ENCODE data around the gene LRRC4C.

DNA sequence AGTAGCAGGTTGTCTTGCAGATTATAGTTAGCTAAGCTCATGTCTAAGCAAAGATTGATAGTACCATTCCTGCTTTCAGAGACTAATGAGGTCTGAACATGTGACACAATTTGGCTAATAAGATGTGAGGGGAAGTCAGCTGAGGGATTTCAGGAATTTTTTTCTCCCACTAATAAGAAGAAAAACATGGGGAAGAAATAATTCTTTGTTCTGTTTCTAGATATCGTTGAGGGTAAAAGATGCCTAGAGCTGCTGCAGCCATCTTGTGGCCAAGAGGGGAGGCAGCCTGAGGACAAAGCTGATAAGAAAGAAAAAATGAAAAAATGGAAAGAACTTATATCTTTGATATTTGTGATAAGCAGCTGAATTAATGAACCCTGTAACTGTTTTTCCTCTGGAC lies 1334.4 kb downstream of the LRRC4C start:
- no peak for TF ChIP-seq POLR2A (IDR thresholded peaks at IDR 0.05)
- TF ChIP-seq, protein P1, sequence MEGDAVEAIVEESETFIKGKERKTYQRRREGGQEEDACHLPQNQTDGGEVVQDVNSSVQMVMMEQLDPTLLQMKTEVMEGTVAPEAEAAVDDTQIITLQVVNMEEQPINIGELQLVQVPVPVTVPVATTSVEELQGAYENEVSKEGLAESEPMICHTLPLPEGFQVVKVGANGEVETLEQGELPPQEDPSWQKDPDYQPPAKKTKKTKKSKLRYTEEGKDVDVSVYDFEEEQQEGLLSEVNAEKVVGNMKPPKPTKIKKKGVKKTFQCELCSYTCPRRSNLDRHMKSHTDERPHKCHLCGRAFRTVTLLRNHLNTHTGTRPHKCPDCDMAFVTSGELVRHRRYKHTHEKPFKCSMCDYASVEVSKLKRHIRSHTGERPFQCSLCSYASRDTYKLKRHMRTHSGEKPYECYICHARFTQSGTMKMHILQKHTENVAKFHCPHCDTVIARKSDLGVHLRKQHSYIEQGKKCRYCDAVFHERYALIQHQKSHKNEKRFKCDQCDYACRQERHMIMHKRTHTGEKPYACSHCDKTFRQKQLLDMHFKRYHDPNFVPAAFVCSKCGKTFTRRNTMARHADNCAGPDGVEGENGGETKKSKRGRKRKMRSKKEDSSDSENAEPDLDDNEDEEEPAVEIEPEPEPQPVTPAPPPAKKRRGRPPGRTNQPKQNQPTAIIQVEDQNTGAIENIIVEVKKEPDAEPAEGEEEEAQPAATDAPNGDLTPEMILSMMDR (IDR thresholded peaks at IDR 0.05), result no peak

All from heart left ventricle (tissue), 13 donors.